Vagina (tissue), 2 donors: ENCODE results near the gene GAL3ST3. TPM values are rescaled to one million over a fixed set of nuclear protein-coding genes. Genes with fewer than 3 reads are reported as not detected.

Experiments used
- DNase-seq, 2 donors: peaks; one replicate each; pipeline ENCODE4 v3.0.0-alpha.2; 2017; ENCODE audit errors: extremely low spot score in 2 of 2
- H3K27ac ChIP-seq: fragments of 200-600 bp; sonication (generic); one replicate; pipeline ENCODE4 v1.5.1; 2019
- H3K27me3 ChIP-seq: fragments of 200-600 bp; sonication (generic); one replicate; pipeline ENCODE4 v1.5.1; 2019
- H3K36me3 ChIP-seq, 2 donors: fragments of 200-600 bp; sonication (generic); one replicate each; pipeline ENCODE4 v1.5.1; 2017 to 2019
- H3K4me1 ChIP-seq: fragments of 200-600 bp; sonication (generic); one replicate; pipeline ENCODE4 v1.5.1; 2019
- H3K4me3 ChIP-seq, 2 donors: fragments of 200-600 bp; sonication (generic); 1 replicate in 1 of 2; 2 replicates in 1 of 2; pipeline ENCODE4 v1.5.1; 2016 to 2019
- H3K9me3 ChIP-seq: fragments of 200-600 bp; sonication (generic); one replicate; pipeline ENCODE4 v1.5.1; 2019
- CTCF ChIP-seq, 3 experiments: fragments of 450-650 bp in 2 of 3; fragments of 200-600 bp in 1 of 3; sonication (generic) in 1 of 3; IDR thresholded peaks; one replicate each; pipeline ENCODE4 v1.5.1; 2017 to 2019; ENCODE audit warnings: antibody characterized with exemption in 3 of 3, mild to moderate bottlenecking in 2 of 3, moderate library complexity in 2 of 3
- POLR2A ChIP-seq, 2 donors: fragments of 450-650 bp; IDR thresholded peaks; one replicate each; pipeline ENCODE4 v1.6.1; 2017; ENCODE audit warnings: antibody characterized with exemption in 2 of 2, mild to moderate bottlenecking in 2 of 2, moderate library complexity in 2 of 2
- POLR2AphosphoS5 ChIP-seq, 2 donors: sonication (generic); formaldehyde crosslinking; IDR thresholded peaks; one replicate each; pipeline ENCODE4 v1.9.0; 2017; ENCODE audit warnings: antibody characterized with exemption in 2 of 2, mild to moderate bottlenecking in 2 of 2, low read depth in 1 of 2; ENCODE audit not compliant: insufficient read depth in 1 of 2
- intact Hi-C: fragments of 100-400 bp; cut with DNase I; formaldehyde crosslinking; loops from one replicate; pipeline ENCODE4 v1.15.1; 2023
- total RNA-seq: library from RNA; depleted of rRNA; stranded (reverse); fragments of >200 nt; gene quantifications from one replicate; pipeline ENCODE4 v1.2.3, GENCODE V29; 2016

The GAL3ST3 gene
- total RNA-seq, 1 donor from 2014 or later = not detected

- no peaks in the 10 kb centered on the region for H3K27me3 ChIP-seq
- no peaks in the 10 kb centered on the region for H3K9me3 ChIP-seq
- H3K4me3 ChIP-seq = no peak overlapping the region
- H3K4me1 ChIP-seq = peaks cover 4% of the 10 kb centered on the region
- intact Hi-C loops = no loop called here
- TF ChIP-seq POLR2A (IDR thresholded peaks at IDR 0.05) (no peak), CTCF (IDR thresholded peaks at IDR 0.05) (no peak), POLR2AphosphoS5 (IDR thresholded peaks at IDR 0.05; ENCODE audit: insufficient read depth in 1 of 2, low read depth in 1 of 2) (no peak)
- H3K27ac ChIP-seq = no peak overlapping the region
- no peak for DNase-seq
- H3K36me3 ChIP-seq = no peaks in the 10 kb centered on the region
Observed at GRCh38 chr11:66020212-66020611, 28.7 kb downstream of the GAL3ST3 start.

- Histone ChIP-seq H3K36me3 (no peaks in the 10 kb centered on the region), H3K4me3 (no peak overlapping the region), H3K27me3 (no peaks in the 10 kb centered on the region), H3K4me1 (peaks cover 4% of the 10 kb centered on the region), H3K27ac (no peak overlapping the region), H3K9me3 (no peaks in the 10 kb centered on the region)
- no peak for TF ChIP-seq CTCF (IDR thresholded peaks at IDR 0.05)
- no peak for TF ChIP-seq POLR2A (IDR thresholded peaks at IDR 0.05)
- no peak for TF ChIP-seq POLR2AphosphoS5 (IDR thresholded peaks at IDR 0.05; ENCODE audit: insufficient read depth in 1 of 2, low read depth in 1 of 2)
- intact Hi-C loops = no loop called here
- DNase-seq = no peak
Observed at GRCh38 chr11:66017321-66017720, 31.6 kb downstream of the GAL3ST3 start.

GRCh38 chr11:66016793-66017177, 32.2 kb downstream of the GAL3ST3 start:
- Histone ChIP-seq H3K36me3 (no peaks in the 10 kb centered on the region), H3K27me3 (no peaks in the 10 kb centered on the region), H3K9me3 (no peaks in the 10 kb centered on the region), H3K27ac (no peak overlapping the region), H3K4me3 (no peak overlapping the region), H3K4me1 (peaks cover 7% of the 10 kb centered on the region)
- intact Hi-C loops = no loop called here
- DNase-seq = no peak
- TF ChIP-seq POLR2AphosphoS5 (IDR thresholded peaks at IDR 0.05; ENCODE audit: insufficient read depth in 1 of 2, low read depth in 1 of 2) (no peak), POLR2A (IDR thresholded peaks at IDR 0.05) (no peak), CTCF (IDR thresholded peaks at IDR 0.05) (no peak)

GRCh38 chr11:66015936-66016792, 32.8 kb downstream of the GAL3ST3 start:
- Histone ChIP-seq H3K9me3 (no peaks in the 10 kb centered on the region), H3K36me3 (no peaks in the 10 kb centered on the region), H3K27me3 (no peaks in the 10 kb centered on the region), H3K4me1 (peaks cover 11% of the 10 kb centered on the region), H3K27ac (no peak overlapping the region), H3K4me3 (no peak overlapping the region)
- intact Hi-C loops = no loop called here
- TF ChIP-seq CTCF (IDR thresholded peaks at IDR 0.05) (no peak), POLR2AphosphoS5 (IDR thresholded peaks at IDR 0.05; ENCODE audit: insufficient read depth in 1 of 2, low read depth in 1 of 2) (no peak), POLR2A (IDR thresholded peaks at IDR 0.05) (no peak)
- no peak for DNase-seq

GRCh38 chr11:66015454-66015881, 33.5 kb downstream of the GAL3ST3 start:
- H3K9me3 ChIP-seq = no peaks in the 10 kb centered on the region

More at GRCh38 chr11:66015454-66015881, 33.5 kb downstream of the GAL3ST3 start:
- DNase-seq = no peak
- intact Hi-C loops = no loop called here
- Histone ChIP-seq H3K4me3 (no peak overlapping the region), H3K36me3 (no peaks in the 10 kb centered on the region), H3K27me3 (no peaks in the 10 kb centered on the region), H3K27ac (no peak overlapping the region), H3K4me1 (peaks cover 11% of the 10 kb centered on the region)
- TF ChIP-seq POLR2A (IDR thresholded peaks at IDR 0.05) (no peak), CTCF (IDR thresholded peaks at IDR 0.05) (no peak), POLR2AphosphoS5 (IDR thresholded peaks at IDR 0.05; ENCODE audit: insufficient read depth in 1 of 2, low read depth in 1 of 2) (no peak)
